Suprapubic skin (tissue), 4 donors: Measurements from ENCODE around the gene KIAA1328.

Source experiments
- CTCF ChIP-seq, 2 donors: fragments of 200-600 bp in 1 of 2; fragments of 450-650 bp in 1 of 2; sonication (generic) in 1 of 2; IDR thresholded peaks; one replicate each; pipeline ENCODE4 v1.5.1; 2016 to 2019; ENCODE audit warnings: antibody characterized with exemption in 2 of 2, mild to moderate bottlenecking in 1 of 2, moderate library complexity in 1 of 2
- POLR2A ChIP-seq, 2 donors: fragments of 450-650 bp; IDR thresholded peaks; one replicate each; pipeline ENCODE4 v1.6.1; 2017; ENCODE audit warnings: antibody characterized with exemption in 2 of 2, mild to moderate bottlenecking in 2 of 2, moderate library complexity in 2 of 2
- POLR2AphosphoS5 ChIP-seq, 3 donors: sonication (generic); formaldehyde crosslinking; IDR thresholded peaks; one replicate each; pipeline ENCODE4 v1.6.1; 2017; ENCODE audit warnings: antibody characterized with exemption in 3 of 3

GRCh38 chr18:36890598-36890997 is 61.7 kb downstream of the KIAA1328 start:
- TF ChIP-seq CTCF (IDR thresholded peaks at IDR 0.05) (no peak), POLR2AphosphoS5 (IDR thresholded peaks at IDR 0.05) (no peak), POLR2A (IDR thresholded peaks at IDR 0.05) (no peak)
